ENCODE measurements around the gene RGL1.

GRCh38 chr1:183760661-183761060 lies 44.3 kb upstream of the RGL1 start:
- TF ChIP-seq CTCF (IDR thresholded peaks at IDR 0.05 in 4 of 5, conservative IDR thresholded peaks at IDR 0.05 in 1 of 5) (no peak), POLR2A (IDR thresholded peaks at IDR 0.05) (no peak)
